A549 treated with ZK216348 at 1 μM for 4 hours (cell line): ENCODE data around the gene DOCK7. TPM values are rescaled to one million over a fixed set of nuclear protein-coding genes. Genes with fewer than 3 reads are reported as not detected.

Experiments used
- total RNA-seq: library from RNA; stranded (reverse); fragments of 200-300 nt; extraction: Qiagen RNA extraction; gene quantifications from 5 replicates; pipeline ENCODE4 v1.2.3, GENCODE V29; 2022; ENCODE audit warnings: low read depth

The DOCK7 gene, protein sequence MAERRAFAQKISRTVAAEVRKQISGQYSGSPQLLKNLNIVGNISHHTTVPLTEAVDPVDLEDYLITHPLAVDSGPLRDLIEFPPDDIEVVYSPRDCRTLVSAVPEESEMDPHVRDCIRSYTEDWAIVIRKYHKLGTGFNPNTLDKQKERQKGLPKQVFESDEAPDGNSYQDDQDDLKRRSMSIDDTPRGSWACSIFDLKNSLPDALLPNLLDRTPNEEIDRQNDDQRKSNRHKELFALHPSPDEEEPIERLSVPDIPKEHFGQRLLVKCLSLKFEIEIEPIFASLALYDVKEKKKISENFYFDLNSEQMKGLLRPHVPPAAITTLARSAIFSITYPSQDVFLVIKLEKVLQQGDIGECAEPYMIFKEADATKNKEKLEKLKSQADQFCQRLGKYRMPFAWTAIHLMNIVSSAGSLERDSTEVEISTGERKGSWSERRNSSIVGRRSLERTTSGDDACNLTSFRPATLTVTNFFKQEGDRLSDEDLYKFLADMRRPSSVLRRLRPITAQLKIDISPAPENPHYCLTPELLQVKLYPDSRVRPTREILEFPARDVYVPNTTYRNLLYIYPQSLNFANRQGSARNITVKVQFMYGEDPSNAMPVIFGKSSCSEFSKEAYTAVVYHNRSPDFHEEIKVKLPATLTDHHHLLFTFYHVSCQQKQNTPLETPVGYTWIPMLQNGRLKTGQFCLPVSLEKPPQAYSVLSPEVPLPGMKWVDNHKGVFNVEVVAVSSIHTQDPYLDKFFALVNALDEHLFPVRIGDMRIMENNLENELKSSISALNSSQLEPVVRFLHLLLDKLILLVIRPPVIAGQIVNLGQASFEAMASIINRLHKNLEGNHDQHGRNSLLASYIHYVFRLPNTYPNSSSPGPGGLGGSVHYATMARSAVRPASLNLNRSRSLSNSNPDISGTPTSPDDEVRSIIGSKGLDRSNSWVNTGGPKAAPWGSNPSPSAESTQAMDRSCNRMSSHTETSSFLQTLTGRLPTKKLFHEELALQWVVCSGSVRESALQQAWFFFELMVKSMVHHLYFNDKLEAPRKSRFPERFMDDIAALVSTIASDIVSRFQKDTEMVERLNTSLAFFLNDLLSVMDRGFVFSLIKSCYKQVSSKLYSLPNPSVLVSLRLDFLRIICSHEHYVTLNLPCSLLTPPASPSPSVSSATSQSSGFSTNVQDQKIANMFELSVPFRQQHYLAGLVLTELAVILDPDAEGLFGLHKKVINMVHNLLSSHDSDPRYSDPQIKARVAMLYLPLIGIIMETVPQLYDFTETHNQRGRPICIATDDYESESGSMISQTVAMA (N-terminal part only)
- 9.8 to 51.7 TPM (median 18.2 TPM) in 5 replicates for total RNA-seq

DNA sequence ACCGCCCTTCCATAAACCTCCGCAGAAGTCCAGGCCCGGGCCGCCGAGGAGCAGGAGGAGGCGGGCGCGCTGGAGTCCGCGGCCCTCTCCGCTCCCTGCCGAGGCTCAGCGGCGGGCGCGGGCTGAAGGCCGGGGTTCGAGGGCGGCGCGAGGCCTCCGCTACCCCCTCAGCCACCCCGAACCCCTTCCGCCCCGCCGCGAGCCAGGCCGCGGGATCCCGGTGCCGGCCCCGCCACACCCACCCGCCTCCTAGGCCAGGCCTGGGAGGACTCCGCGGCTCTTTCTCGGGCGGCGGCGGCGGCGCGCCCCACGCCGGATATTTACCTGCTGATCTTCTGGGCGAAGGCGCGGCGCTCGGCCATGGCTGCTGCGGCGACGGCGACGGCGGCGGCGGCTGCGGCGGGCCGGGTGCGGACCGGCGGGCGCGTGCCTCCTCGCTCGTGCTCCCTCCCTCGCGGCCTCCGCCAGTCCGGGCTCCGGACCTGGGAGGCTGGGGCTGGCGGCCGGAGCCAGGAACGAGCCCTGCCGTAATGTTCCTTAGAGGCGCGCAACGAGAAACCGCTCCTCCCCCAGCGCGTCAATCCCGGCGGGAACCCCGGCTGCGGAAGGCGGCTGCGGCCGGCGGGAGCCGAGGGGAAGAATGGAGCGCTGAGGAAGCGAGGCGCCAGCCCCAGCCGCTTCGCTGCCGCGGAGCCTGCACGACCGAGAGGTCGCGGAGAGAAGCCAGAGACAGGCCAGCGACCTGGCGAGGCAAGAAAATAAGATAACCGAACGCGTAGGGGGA is at the start of gene DOCK7:
TSS of gene DOCK7 (minus strand) at position 484 of the 784 bp plus-strand sequence. CDS start at position 362, 122 bp downstream.

DNA sequence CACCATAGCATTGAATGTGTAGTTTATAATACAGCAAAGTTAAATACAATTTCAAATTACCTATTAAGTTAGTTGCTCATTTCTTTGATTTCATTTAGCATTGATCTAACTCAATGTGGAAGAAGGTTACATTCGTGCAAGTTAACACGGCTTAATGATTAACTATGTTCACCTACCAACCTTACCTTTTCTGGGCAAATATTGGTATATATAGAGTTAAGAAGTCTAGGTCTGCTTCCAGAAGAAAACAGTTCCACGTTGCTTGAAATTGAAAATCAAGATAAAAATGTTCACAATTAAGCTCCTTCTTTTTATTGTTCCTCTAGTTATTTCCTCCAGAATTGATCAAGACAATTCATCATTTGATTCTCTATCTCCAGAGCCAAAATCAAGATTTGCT is 90.9 kb downstream of the DOCK7 start, which contains the start of gene ANGPTL3:
TSS of gene ANGPTL3 (plus strand) at position 240 of the 400 bp plus-strand sequence. CDS start at position 287, 47 bp downstream.

DNA sequence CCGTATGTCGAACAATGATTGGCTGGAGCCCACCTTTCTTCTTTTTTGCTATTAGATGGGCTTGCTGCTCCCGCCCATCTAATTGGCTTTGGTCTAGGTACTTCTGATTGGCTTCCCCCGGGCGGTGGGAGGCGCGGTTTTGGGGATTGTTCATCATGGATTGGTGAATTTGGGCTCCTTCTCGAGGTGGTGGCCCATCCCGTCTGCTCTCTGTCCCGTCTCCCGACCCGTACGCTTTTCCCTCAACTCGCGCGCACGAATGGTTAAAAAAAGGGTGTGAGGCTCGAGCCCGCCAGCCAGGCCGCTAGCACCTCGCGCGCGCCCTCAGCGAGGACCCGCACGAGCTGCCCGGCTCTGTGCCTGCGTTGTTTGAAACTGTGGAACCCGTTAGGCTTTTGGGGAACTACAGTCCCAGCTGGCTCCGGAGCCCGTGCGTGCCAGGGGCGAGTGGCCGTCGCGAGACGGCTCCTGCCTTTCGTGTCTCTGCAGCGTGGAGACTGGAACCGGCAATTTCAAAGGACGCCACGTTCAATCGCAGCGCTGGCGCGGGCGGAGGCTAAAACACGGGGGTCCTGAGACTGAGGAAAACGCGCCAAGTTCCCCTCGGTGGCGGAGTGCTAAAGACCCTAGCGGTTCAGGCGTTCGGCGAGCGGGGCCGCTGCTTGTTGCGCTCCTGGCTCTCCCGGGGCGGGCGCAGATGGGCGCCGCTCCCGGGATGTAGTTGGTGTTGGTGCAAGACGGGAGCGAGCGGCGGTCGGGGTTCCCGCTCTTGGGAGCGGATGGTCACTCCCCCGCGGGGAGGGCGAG is 251.5 kb downstream of the DOCK7 start, which contains the start of gene USP1:
TSS of gene USP1 (plus strand) at position 584 of the 807 bp plus-strand sequence. CDS start 2,819 bp downstream, outside the sequence.

Other genes with a start within 250 kb of the DOCK7 start
- gene ANGPTL3, start 90.9 kb downstream of the DOCK7 start, total RNA-seq: not detected in 5 replicates
- 2.4 to 5.8 TPM (median 4.8 TPM) in 5 replicates for gene ATG4C, start 95.7 kb upstream of the DOCK7 start, total RNA-seq